GM18909 (cell line): ENCODE data around the gene SHROOM3.

Experiments used
- ATAC-seq: cut with Tn5 transposase; IDR thresholded peaks from one replicate; pipeline ENCODE4 v1.9.1; 2021; ENCODE audit warnings: mild to moderate bottlenecking; ENCODE audit not compliant: unreplicated experiment, poor library complexity

Gene SHROOM3

DNA sequence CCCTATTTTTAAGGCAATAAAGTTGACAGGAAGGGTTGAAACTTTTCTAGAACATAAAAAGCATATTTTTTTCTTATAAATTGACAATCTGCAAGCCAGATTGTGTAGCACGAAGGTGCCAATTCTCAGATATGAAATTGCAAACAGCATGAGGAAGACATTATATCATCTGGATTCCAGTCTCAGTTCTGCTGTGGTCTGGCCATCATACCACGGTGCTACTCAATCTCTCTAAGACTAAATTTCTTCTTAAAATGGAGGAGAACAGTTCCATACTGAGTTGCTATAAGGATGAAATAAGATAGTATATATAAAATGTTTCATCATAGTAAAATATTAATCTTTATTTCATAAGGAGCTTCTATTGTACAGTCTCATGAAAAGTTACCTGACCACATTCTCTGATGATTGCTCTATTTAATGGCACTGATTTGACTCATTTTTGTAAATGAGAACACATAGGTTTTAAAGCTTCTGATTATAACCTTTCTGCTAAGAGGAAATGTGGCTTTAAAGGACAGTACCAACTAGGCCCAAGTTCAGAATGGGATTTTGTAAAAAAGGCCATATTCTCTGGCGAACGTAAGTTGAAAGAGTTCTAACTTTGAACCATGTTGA is 127.9 kb downstream of the SHROOM3 start:
- ATAC-seq, result no peak

DNA sequence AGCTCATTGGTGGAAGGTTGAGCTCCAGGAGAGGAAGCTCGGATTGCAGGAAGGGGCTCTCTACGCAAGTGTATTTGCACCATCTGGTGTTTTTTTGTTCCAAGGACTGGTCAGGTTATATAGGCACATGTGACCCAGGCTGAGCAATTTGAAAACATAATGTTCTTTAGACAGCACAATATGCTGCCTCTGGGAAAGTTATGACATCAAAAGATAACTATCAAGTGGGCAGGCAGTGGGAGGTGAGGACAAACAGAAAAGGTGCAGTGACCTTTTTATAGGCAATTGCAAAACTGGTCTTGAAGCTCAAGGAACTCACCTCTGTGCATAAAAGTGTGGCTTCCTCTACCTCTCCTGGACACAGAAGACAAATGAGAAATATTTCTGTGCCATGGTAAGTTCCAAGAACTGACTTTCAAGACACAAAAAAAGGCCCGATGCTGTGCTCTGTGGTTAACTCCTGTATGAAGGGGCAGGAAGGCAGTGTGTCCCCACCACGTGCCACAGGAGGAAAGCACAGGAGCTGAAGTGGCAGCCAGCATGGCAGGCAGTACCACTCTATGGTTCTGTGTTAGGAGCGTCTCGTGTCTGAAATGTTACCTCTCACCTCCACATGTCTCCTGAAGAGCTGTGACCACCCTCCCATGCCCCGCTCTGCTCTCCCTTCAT is 128.6 kb downstream of the SHROOM3 start:
- ATAC-seq, result no peak

DNA sequence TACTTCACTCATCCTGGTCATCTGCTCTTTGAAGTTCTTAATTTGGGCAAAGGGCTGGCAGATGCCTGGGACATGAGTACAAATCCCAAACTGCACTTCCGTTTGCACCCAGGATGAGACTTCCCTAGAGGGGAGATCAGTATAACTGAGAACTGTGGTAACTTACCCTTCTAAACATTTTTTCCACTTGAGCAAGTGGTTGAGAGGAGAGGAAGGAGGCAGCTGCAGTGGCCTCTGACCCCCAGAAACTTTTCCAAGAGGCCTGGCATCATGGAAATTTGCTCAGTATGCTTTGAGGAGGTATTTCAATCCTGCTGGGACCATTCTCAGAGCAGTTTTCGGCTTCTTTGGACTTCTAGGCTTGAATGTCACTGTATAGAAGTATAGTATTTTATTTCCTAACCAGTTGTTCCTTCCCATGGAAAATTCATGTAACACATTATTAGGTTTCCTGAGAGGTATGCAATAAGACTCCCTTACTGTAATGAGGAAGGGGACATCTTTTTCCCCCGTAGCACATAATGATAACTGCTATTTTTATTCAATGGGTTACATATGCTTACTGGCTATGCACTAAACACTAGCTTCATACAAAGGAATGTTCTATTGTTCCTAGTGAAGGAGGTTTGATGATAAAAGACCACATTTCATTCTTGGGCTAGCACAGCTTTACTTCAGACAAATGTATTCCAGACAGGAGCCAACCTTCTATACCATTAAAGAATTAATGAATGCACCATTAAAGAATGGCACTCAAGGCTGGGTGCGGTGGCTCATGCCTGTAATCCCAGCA is 129.3 kb downstream of the SHROOM3 start:
- no peak for ATAC-seq

DNA sequence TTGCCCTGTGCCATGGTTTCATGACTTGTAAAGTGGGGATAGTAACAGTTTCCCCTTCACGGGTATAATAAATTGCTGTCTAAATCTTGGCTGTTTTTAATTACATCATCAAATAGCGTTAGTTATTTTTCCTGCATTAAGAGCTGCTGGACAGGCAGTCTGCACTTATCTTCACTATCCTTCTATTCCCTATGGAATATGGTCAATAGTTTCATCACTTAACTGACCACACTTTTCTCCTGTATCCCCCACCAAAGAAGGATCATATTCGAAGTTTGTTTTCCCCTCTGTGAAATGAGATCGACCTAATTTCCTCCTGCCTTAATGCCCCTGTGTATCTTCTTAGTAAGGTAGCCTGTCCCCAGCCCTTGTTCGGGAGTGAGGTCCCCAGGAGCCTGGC is 133.2 kb downstream of the SHROOM3 start:
- no peak for ATAC-seq

DNA sequence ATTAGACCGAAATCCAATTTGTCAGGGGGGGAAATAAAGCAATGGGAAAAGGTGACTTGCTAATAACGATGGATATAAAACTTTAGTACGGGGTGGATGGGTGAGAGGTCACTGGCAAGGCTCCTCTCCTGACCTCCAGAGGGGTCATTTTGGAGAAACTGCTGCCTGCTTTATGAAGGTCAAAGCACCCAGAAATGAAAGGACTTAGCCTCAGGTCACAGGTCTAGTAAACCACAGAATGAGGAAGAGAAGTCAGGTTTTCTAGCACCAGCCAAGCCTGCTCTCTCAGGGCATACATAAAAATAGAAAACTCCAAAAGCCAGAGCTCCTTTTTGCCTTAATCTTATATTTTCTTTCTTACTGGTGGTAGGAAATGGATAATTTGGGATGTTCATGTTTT is 134.2 kb downstream of the SHROOM3 start:
- no peak for ATAC-seq

DNA sequence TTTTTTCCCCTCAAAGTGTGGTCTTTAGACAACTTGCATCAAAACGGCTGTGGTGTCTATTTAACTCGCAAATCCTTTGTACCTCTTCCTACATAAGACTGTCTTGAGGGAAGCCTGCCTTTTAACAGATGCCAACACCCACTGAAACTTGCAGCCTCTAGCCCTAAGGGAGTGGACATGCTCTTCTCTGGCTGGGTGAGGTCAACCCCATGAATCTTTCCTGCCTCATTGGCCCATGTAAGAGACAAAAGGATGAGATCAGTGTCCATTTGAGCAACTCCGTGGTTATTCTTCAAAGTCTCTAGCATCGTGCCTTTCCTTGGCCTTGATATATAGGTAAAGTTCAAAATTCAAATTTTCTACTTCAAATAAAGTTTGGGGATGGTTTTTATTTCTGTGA is 134.7 kb downstream of the SHROOM3 start:
- no peak for ATAC-seq

DNA sequence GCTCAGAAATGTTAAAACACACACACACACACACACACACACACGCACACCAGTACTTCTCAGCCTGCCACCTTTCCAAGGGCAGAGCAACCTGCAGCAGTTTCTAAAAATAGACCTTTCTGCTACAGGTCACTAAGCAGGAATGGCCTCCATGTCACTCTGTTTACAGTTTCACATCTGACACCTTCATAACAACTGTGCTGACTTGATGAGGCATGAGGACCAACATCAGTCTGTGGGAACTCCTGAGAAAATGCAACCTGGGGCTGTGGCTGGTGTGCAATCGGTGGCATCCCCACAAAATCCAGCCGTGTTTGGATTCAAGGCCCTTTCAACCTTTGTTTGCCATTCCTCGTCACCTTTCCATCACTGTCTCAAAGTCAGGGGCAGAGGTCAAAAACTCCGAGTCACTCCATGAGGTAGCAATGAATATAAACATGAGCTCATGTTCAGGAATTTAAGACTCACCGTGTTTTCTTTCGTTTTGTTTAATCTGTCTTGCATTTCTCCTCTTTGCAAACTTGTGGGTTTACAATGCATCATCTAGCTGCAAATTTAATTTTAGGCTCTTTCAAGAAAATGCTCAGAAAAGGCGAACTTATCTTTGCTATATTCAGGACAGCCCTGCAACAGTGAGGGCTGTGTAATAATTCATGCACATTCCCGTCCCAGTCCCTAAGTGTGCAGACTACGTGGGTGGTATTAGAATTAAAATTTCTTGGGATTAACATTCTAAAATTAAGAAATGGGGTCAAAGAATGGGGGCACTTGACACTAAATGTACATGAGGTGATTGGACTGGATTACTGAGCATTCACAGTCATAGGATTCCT is 135.3 kb downstream of the SHROOM3 start:
- no peak for ATAC-seq

DNA sequence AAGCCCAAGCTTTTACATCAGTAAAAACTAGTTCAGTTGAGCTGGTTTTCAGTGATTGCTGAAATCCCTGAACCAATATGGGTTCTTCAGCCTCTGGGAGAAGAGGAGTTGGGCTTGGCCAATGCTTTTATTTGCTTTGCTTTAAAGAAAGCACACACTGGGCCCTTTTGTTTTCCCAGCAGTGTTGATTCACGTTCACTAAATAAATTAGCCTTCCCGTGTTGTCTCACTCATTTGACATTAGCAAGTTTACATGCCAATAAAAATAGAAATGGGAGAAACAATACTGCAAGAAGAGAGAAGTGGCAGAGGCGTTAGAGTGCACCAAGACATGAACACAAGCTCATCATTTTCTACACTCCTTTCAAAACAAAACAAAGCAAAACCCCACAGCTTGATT is 136.2 kb downstream of the SHROOM3 start:
- ATAC-seq, result no peak

DNA sequence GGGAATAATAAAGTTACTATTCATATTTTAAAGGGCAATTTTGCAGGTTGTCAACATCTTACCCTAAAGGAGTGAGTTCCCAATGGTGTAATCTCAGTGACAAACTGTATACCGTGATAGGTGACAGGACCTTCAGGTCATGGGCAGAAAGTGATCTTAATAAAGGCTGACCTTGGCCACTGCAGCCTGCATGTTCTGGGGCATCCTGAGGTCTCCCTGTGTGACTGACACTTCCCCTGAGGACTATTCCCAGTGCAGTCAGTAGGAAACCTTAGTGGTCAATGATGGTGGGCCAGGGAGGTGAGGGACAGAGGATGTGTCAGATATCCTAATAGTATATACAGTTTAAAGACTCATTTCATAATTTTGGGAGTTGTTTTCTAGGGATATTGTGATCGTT is 137.2 kb downstream of the SHROOM3 start:
- ATAC-seq, result no peak

DNA sequence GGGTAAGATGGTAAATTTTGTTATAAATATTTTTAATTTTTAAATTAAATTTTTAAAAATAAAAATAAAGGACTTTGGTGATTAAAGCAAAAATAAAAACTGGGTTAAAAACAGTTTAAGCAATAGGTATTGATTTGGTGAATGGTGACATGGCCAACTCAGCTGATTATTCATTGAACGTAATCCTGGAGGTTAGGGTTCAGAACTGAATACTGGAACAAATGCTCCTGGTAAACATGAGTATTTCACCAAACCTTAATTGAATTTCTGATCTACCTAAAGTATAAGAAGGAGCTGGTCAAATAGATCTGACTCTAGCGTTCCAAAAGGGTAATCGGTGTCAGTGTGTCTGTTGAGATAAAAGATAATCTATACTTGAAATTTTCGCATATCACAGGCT is 141.8 kb downstream of the SHROOM3 start:
- ATAC-seq, result no peak

DNA sequence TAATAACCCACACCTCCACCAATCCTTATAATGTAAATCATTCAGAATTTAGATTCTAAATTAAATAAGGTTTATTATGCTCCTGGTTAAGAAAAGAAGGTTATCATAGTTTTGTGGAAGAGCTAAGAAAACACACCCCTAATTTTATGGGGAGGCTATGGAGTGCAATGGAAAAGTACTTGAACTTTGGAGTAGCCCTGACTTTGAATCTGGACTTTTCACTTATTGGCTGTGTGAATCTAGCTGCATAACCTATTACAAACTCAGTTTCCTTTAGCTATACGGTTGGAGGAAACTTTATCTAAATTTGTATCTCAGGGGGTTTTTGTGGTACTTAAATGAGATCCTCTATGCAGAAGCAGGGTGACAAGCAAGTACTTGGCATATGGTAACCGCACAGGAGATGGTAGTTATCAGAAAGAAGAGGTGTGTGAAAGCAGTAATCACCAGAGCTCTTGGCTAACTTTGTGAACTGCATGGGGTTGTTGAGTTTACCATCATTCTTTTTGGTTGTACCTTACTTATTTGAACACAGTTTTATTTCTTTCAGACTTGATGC is 143.1 kb downstream of the SHROOM3 start:
- no peak for ATAC-seq

DNA sequence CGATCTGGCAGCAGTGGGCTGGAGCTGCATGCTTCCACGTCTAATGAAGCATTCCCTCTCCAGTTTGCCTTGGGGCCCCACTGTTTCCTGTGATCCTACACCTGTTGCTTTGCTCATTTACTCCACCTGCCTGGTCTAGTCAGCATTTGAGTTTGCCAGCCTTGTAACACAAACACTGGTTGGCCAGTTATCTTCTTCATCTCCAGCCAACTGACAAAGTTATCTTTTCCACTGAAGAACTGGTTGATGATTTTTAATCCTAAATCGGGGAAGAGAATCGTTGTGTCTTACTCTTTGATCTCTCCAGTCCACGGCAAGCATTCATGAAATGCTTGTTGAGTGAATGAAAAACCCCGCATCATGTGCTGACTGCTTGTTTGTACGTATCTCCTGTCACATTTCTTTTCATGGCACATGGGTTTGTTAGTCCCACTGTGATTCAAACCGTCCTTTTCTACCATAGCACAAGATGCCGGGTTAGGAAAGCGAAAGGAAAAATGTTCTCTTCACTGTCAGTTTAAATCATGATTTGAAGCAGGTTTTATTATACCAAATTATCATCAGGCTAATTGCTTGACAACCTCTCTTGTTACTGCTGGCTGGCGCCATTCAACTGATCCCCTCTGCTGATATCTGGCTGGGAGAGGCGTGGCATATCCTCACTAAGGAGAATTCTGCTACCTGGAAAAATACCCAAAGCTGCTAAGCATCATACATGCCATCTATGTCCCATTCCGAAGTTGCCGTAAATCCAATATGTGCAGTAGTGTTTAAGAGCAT is 144.8 kb downstream of the SHROOM3 start:
- ATAC-seq, result no peak

DNA sequence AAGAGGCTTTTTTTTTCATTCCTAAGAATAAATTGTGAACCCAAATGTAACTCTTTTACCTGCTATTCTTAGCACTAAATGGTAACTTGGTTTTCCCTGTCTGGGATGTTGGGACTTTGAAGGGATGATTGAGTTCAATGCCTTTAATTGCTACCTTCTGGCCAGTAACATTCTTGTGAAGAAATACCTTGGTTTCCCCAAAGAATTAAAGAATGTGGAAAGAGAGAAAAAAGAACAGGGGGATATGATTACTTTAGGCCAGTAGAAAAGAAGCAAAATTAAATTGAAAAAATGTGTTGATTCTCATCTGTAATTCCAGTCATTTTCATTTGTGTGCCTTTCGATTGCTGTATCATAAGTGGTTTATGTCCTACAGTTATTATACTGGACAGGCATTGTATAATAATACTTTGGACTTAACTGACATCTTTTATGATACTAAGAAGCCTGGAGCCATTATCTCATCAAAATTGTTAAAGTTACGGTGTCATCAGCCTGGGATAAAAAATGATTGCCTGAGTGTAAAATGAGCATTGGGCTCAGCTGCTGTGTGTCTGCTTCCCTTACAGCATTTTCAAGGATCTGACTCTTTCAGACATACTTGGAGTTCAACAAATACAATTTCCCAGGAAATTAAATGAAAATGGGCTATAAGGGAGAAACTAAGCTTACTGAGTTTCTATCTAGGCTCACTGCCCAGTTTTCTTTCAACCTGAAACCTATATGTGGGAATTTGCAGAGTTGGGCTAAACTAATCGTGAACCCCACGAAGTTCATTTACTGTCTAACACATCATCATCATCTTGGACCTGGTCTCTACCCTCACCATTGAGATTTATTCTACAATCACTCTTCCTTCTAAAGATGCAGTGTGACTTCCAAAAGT is 146.3 kb downstream of the SHROOM3 start:
- no peak for ATAC-seq

DNA sequence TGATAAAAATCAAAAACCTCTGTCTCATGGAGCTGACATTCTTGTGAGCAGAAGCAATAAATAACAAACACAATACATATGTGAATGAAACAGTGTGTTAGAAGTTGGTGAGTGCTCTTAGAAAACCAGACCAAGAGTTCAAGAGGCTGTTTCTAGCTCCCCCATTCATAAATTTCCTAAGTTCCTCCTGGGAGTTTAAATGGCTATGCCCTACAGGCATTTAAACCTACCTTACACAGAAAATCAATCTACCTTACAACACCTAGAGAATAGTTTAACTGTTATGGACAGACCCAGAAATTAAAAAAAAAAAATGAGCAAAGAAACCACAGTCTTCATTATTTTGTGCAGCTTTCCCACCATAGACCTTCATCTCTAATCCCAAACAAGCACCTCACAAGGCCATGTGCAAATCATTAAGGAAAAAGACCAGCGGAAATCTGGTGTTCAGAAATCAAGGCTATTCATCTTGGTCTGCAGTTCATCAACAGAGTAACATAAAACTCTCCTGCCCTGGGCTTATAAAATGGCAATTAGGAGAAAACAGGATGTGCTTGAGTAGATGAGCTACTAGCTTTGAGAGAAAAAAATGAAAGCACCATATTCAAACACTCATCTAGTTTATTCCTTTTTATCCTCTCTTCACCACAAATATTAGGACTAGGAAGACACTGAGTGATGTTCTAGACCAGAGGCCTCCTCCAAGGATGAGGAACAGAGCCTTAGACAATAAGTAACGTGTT is 147.2 kb downstream of the SHROOM3 start:
- ATAC-seq, result no peak

DNA sequence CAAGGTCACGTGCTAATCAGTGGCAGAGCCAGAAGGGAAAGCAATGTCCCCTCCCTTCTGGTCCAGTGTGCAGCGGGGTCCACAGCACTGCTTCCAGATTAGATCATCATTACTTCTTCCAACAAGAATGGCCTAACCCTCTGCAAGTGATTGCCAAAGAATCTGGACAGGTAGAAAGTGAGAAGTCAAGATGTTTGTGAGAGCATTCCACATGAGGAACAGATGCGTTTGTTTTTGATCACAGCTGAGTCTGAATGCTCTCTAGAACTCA is 147.7 kb downstream of the SHROOM3 start:
- ATAC-seq, result no peak

DNA sequence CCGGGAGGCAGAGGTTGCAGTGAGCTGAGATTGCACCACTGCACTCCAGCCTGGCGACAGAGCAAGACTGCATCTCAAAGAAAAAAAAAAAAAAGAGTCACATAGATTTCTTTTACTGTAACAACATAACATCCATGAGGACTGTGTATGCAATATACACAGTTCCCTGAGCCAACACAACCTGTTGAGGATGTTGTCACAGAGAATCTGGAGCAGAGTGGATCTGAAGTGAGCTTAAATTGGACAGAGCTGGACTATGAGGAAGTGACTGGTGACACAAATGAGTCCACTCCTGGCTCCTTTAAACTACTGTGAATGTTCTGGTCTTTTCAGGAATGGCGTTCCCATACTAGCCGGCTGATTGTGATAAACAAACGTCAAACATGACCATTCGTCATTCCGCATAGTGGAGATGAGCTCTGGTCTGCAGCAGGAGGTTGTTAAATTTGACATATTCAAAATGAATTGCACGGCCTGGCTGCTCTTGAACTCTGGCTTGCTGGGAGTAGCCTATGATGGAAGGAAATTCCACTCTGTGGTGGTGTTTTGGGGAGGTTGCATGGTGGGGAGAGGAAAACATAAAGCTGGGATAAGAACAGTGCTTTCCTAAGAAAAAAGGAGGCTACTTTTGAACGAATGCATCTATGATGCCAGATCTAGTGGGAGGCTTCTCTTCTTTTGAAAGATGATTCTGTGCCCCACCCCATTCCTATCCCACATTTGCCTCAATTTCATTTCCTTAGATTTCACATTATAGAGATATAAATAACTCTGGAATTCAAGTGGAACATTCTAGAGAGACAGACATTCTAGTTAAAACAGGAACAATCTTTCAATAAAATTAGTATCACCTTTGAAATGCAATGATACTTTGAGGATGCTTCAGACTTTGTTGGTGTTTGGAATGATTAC is 149.5 kb downstream of the SHROOM3 start:
- ATAC-seq, result no peak

DNA sequence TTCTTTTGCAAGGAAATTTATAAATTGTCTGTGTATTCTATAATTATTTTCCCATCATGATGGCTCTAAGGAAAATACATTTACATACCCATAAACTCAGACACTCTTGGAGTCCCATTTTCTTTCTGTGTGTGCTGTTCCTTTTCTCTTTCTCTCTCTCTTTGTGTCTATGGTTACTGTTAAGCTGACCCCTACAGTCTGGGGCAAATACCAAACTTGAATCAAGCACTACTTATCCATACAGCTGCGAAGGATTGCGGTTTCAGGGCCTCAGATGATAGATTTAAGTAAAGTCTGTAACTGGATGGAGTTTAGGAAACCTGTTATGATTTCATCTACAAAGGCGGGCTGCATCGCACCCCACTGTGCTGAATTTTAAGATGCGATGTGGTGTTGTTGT is 150.2 kb downstream of the SHROOM3 start:
- no peak for ATAC-seq
